Small intestine (tissue), 7 donors: Measurements from ENCODE around the gene ECE1. TPM values are rescaled to one million over a fixed set of nuclear protein-coding genes. Genes with fewer than 3 reads are reported as not detected.

Experiments used
- DNase-seq, 2 donors: peaks; one replicate each; pipeline versions ENCODE4 v3.0.0 to v3.0.0-alpha.2; 2013
- FAIRE-seq: peaks from 2 replicates; lab custom pipeline; 2012; peaks lifted over from hg19 to GRCh38; lab: Jason Lieb, UNC
- H3K27ac ChIP-seq, 3 donors: one replicate each; pipeline ENCODE4 v1.5.1; 2013; ENCODE audit warnings: low read length in 2 of 3, mild to moderate bottlenecking in 2 of 3, control low read depth in 1 of 3, inconsistent platforms in 1 of 3, low read depth in 1 of 3, moderate library complexity in 1 of 3
- H3K27me3 ChIP-seq, 3 donors: one replicate each; pipeline ENCODE4 v1.6.1; 2013; ENCODE audit warnings: low read length in 3 of 3, inconsistent platforms in 1 of 3; ENCODE audit not compliant: control insufficient read depth in 3 of 3, insufficient read depth in 3 of 3
- H3K36me3 ChIP-seq, 3 donors: one replicate each; pipeline ENCODE4 v1.6.1; 2013; ENCODE audit warnings: low read length in 3 of 3, inconsistent platforms in 1 of 3, low read depth in 1 of 3, mild to moderate bottlenecking in 1 of 3, moderate library complexity in 1 of 3; ENCODE audit not compliant: control insufficient read depth in 3 of 3, insufficient read depth in 2 of 3
- H3K4me1 ChIP-seq, 3 donors: one replicate each; pipeline ENCODE4 v1.6.1; 2013; ENCODE audit warnings: low read length in 2 of 3, inconsistent platforms in 1 of 3, low read depth in 1 of 3, mild to moderate bottlenecking in 1 of 3, moderate library complexity in 1 of 3; ENCODE audit not compliant: control insufficient read depth in 3 of 3, insufficient read depth in 2 of 3
- H3K4me3 ChIP-seq, 3 donors: one replicate each; pipeline ENCODE4 v1.5.1; 2013; ENCODE audit warnings: low read length in 3 of 3, control low read depth in 1 of 3, inconsistent platforms in 1 of 3, low read depth in 1 of 3, mild to moderate bottlenecking in 1 of 3, moderate library complexity in 1 of 3
- H3K9me3 ChIP-seq, 2 donors: one replicate each; pipeline ENCODE4 v1.6.1; 2013; ENCODE audit warnings: low read depth in 1 of 2, low read length in 1 of 2; ENCODE audit not compliant: control insufficient read depth in 2 of 2, insufficient read depth in 1 of 2
- WGBS, 3 donors: extraction: QIAGEN DNeasy Blood & Tissue Kit; methylation state at CpG; one replicate each; pipeline ENCODE4 v1.1.7; 2013; 5-methylcytosine and 5-hydroxymethylcytosine counted together
- polyA plus RNA-seq, 4 donors: library from polyadenylated mRNA; stranded (reverse) in 3 of 4; unstranded in 1 of 4; fragments of 200-250 nt in 3 of 4; fragments of 120-200 nt in 1 of 4; gene quantifications; one replicate each; pipeline versions ENCODE4 v1.2.1 to v1.2.3, GENCODE V29; 2013
- donor health status: healthy with polysubstance abuse.
- donor health status: control.
- donor health status: control.
- donor health status: Bipolar disorder and iron deficiency.
- donor health status: healthy.

The ECE1 gene
- polyA plus RNA-seq, 4 donors: 20.8 to 68.9 (median 40.4) TPM

- 73 to 89% (median 80%) methylated on average over 27 to 28 of the region's 28 CpGs for WGBS, 3 donors
- peak overlapping the region; percentile 14 to 94 (median 70) for H3K27ac ChIP-seq
- H3K36me3 ChIP-seq: peaks cover 0 to 54% (median 0%) of the 10 kb centered on the region in 3 donors
- DNase-seq: no peak
- peaks cover 0 to 32% (median 12%) of the 10 kb centered on the region in 3 donors for H3K4me1 ChIP-seq
- no peak for FAIRE-seq
- no peak overlapping the region for H3K4me3 ChIP-seq
- no peaks in the 10 kb centered on the region for H3K9me3 ChIP-seq
- H3K27me3 ChIP-seq: no peaks in the 10 kb centered on the region
These were observed 11.1 kb downstream of the ECE1 start for GRCh38 chr1:21278860-21279845.

DNA sequence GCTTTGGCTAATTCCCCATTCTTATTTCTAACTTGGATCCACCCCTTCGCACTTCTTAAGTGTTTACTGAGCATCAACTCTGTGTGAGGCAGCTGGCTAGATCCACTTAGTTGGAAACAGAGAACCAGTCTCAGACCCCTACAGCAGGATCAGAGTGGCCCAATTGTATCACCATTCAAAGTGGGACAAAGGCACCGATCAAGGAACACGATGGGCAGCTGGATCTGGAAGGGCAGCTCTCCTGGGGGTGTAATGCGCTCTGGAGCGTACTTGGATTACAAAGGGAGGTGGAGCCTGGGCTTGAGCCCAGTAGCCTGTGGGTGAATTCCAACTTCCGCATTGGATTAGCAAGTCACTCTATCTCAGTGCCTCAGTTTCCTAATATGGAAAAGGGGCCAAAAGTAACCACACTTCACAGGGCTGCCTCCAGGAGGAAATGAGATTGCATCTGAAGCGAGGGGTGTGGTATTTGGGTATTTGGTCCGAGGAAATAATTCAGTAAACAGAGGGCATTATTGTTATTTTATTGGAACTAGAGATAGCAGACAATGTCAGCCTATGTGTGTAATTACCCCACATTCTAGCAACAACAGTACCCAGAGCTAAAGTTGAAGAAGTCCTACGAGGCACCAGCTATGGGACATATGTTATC lies 11.9 kb downstream of the ECE1 start:
- WGBS, 3 donors: 65 to 87% (median 77%) methylated on average over 9 of the region's 9 CpGs
- H3K27me3 ChIP-seq: no peaks in the 10 kb centered on the region
- no peak overlapping the region for H3K4me3 ChIP-seq
- FAIRE-seq (no peak), DNase-seq (no peak)
- no peaks in the 10 kb centered on the region for H3K9me3 ChIP-seq
- peaks cover 0 to 27% (median 12%) of the 10 kb centered on the region in 3 donors for H3K4me1 ChIP-seq
- peak overlapping the region in 2 of 3 donors; percentile 70 to 94 for H3K27ac ChIP-seq
- peaks cover 0 to 54% (median 0%) of the 10 kb centered on the region in 3 donors for H3K36me3 ChIP-seq

DNA sequence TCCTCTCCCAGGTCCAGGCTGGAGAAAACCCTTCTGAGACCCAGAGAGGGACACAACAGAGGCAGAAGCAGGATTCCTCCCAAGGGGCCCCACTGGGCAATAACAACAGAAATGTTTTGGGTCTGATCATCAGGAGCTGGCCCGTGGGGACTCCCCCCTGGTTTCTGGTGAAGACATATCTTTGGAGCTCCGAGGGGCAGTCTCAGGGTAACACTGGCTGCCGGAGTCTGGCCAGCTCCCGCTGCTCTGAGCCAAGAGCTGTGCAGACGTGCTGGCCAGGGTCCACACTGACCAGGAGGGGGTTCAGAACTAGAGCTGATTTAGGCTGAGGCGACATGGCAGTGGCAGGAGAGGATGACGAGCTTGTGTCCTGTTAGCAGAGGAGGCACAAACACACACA lies 13.1 kb downstream of the ECE1 start:
- no peak overlapping the region for H3K4me3 ChIP-seq
- DNase-seq: no peak

DNA sequence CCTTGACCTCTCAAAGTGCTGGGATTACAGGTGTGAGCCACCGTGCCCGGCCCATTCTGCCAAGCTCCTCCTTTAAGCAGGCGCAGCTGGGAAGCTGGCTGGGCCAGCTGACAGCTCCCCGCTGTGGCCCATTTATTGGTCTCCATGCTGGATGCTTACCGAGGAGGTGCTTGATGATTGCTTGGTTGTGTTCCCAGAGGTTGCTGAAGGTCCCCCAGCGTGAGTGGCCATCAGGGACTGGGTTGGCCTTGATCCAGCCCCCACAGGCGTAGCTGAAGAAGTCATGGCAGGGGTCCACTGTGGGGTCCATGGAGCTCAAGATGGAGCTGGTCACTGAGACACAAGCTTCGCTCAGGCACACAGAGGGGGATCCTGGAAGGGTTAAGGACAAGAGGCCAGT lies 17.7 kb downstream of the ECE1 start:
- Histone ChIP-seq H3K27ac (no peak overlapping the region), H3K27me3 (no peaks in the 10 kb centered on the region), H3K36me3 (peaks cover 0 to 56% (median 14%) of the 10 kb centered on the region in 3 donors), H3K4me1 (peaks cover 0 to 53% (median 0%) of the 10 kb centered on the region in 3 donors), H3K9me3 (no peaks in the 10 kb centered on the region), H3K4me3 (no peak overlapping the region)
- FAIRE-seq (no peak), DNase-seq (no peak)
- WGBS, 3 donors: 90 to 95% (median 94%) methylated on average over 8 of the region's 8 CpGs

More for the DNA sequence above, 13.1 kb downstream of the ECE1 start:
- WGBS, 3 donors: 58 to 90% (median 82%) methylated on average over 7 of the region's 7 CpGs
- no peak for FAIRE-seq
- Histone ChIP-seq H3K9me3 (no peaks in the 10 kb centered on the region), H3K4me1 (peaks cover 0 to 32% (median 12%) of the 10 kb centered on the region in 3 donors), H3K27ac (peak overlapping the region in 1 of 3 donors; percentile 40), H3K27me3 (no peaks in the 10 kb centered on the region), H3K36me3 (peaks cover 0 to 53% (median 0%) of the 10 kb centered on the region in 3 donors)

GRCh38 chr1:21271550-21271949 lies 18.7 kb downstream of the ECE1 start:
- H3K4me1 ChIP-seq: peaks cover 0 to 55% (median 0%) of the 10 kb centered on the region in 3 donors
- WGBS, 3 donors: 23 to 57% (median 35%) methylated on average over 6 of the region's 6 CpGs
- no peaks in the 10 kb centered on the region for H3K9me3 ChIP-seq
- DNase-seq (peak; percentile 82 to 91), FAIRE-seq (no peak)
- peak overlapping the region in 1 of 3 donors; percentile 69 for H3K27ac ChIP-seq
- peaks cover 0 to 57% (median 14%) of the 10 kb centered on the region in 3 donors for H3K36me3 ChIP-seq
- H3K27me3 ChIP-seq: no peaks in the 10 kb centered on the region
- no peak overlapping the region for H3K4me3 ChIP-seq

GRCh38 chr1:21270086-21270689 lies 20.1 kb downstream of the ECE1 start:
- Histone ChIP-seq H3K4me3 (no peak overlapping the region), H3K4me1 (peaks cover 0 to 69% (median 0%) of the 10 kb centered on the region in 3 donors), H3K27ac (peak overlapping the region; percentile 23 to 69 (median 26)), H3K27me3 (no peaks in the 10 kb centered on the region), H3K36me3 (peaks cover 0 to 67% (median 18%) of the 10 kb centered on the region in 3 donors), H3K9me3 (no peaks in the 10 kb centered on the region)
- DNase-seq (peak; percentile 49 to 84), FAIRE-seq (no peak)
- WGBS, 3 donors: 68 to 79% (median 76%) methylated on average over 9 of the region's 9 CpGs

- Histone ChIP-seq H3K27ac (peak overlapping the region; percentile 23 to 69 (median 26)), H3K4me3 (no peak overlapping the region), H3K36me3 (peaks cover 0 to 69% (median 18%) of the 10 kb centered on the region in 3 donors), H3K27me3 (no peaks in the 10 kb centered on the region), H3K9me3 (no peaks in the 10 kb centered on the region), H3K4me1 (peaks cover 0 to 75% (median 0%) of the 10 kb centered on the region in 3 donors)
- peak; percentile 83 to 87 for DNase-seq
- 29 to 65% (median 41%) methylated on average over 7 of the region's 7 CpGs for WGBS, 3 donors
- FAIRE-seq: no peak
These were observed 20.7 kb downstream of the ECE1 start for GRCh38 chr1:21269461-21270085.
